ENCODE data around the gene NDST1.

- TF ChIP-seq GATA3 (IDR thresholded peaks at IDR 0.05; ENCODE audit: low read depth, low read length) (no peak), GATA2 (IDR thresholded peaks at IDR 0.05; ENCODE audit: low read depth, low read length) (no peak)
Observed at GRCh38 chr5:150532151-150532550, 24.2 kb downstream of the NDST1 start.

All from SH-SY5Y (cell line).